NK-92 treated with Interleukin-12 subunit alpha and Interleukin-12 subunit beta, amount 100 ng/mL, for 24 hours (cell line): ENCODE measurements around the gene PTPRQ.
"Not testable (repeated sequence)": the region's sequence is repeated elsewhere in the genome, so short reads cannot be mapped to it uniquely, and the experiment has no call there.

Source experiments
- DNase-seq: peaks from one replicate; lab custom pipeline; 2025; lab: John Stamatoyannopoulos, UW

PTPRQ gene

GRCh38 chr12:80443974-80444666, at the start of gene PTPRQ:
TSS of gene PTPRQ (plus strand) at chr12:80444235. CDS start at chr12:80444346, 111 bp downstream.
- DNase-seq: no peak

GRCh38 chr12:80400571-80400991, 43.5 kb upstream of the PTPRQ start:
- no peak for DNase-seq

GRCh38 chr12:80401191-80401590, 42.8 kb upstream of the PTPRQ start:
- no peak for DNase-seq

GRCh38 chr12:80404629-80405028, 39.4 kb upstream of the PTPRQ start:
- DNase-seq: no peak

GRCh38 chr12:80406253-80406652, 37.8 kb upstream of the PTPRQ start:
- no peak for DNase-seq

- no peak for DNase-seq
These were observed 32.2 kb upstream of the PTPRQ start for GRCh38 chr12:80411787-80412186.

GRCh38 chr12:80412343-80412953, 31.6 kb upstream of the PTPRQ start:
- DNase-seq: no peak

GRCh38 chr12:80413462-80413861, 30.6 kb upstream of the PTPRQ start:
- DNase-seq: no peak

GRCh38 chr12:80415466-80415865, 28.6 kb upstream of the PTPRQ start:
- no peak for DNase-seq

GRCh38 chr12:80419644-80420043, 24.4 kb upstream of the PTPRQ start:
- no peak for DNase-seq

- DNase-seq: no peak
These were observed 24.0 kb upstream of the PTPRQ start for GRCh38 chr12:80420075-80420474.

GRCh38 chr12:80422550-80422949, 21.5 kb upstream of the PTPRQ start:
- DNase-seq: no peak

- DNase-seq: no peak
These were observed 12.0 kb upstream of the PTPRQ start for GRCh38 chr12:80432061-80432460.

GRCh38 chr12:80441921-80442320, 2.1 kb upstream of the PTPRQ start:
- no peak for DNase-seq

GRCh38 chr12:80442426-80443222, 1.4 kb upstream of the PTPRQ start:
- DNase-seq: no peak

GRCh38 chr12:80445083-80445793, 1.2 kb downstream of the PTPRQ start:
- no peak for DNase-seq

GRCh38 chr12:80456513-80456912, 12.5 kb downstream of the PTPRQ start:
- no peak for DNase-seq

GRCh38 chr12:80460972-80461371, 16.9 kb downstream of the PTPRQ start:
- DNase-seq: no peak

GRCh38 chr12:80461851-80462250, 17.8 kb downstream of the PTPRQ start:
- DNase-seq: not testable (repeated sequence)

- DNase-seq: no peak
These were observed 25.6 kb downstream of the PTPRQ start for GRCh38 chr12:80469681-80470080.

GRCh38 chr12:80470403-80470802, 26.4 kb downstream of the PTPRQ start:
- DNase-seq: no peak

- DNase-seq: no peak
These were observed 28.2 kb downstream of the PTPRQ start for GRCh38 chr12:80472236-80472635.
